Putamen (tissue), 1 donor: Measurements from ENCODE around the gene CNOT10.
A peak's percentile ranks its signal among the peaks of the same experiment; 100 is the strongest.
"Not testable (repeated sequence)": the region's sequence is repeated elsewhere in the genome, so short reads cannot be mapped to it uniquely, and the experiment has no call there.

Source experiments
- DNase-seq: peaks from one replicate; pipeline ENCODE4 v3.0.0-alpha.2; 2016; ENCODE audit warnings: low spot score

The CNOT10 gene

GRCh38 chr3:32696523-32696922 is 11.5 kb downstream of the CNOT10 start:
- no peak for DNase-seq

DNA sequence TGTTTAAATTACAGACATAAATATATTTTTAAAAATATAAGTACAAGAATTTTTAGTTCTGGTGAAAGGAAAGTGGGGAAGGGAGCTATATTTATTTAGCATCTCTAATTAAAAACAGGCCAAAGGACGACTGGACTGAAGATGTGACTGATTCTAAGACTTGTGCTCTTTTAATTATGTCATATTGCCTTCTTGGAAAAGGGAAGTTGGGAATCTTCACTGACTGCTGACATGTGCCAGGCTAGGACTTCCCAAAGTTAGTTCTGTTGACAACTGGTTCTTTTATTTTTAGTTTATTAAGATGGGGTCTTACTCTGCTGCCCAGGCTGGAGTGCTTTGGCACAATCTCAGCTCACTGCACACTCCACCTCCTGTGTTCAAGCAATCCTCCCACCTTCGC is 13.5 kb downstream of the CNOT10 start:
- no peak for DNase-seq

DNA sequence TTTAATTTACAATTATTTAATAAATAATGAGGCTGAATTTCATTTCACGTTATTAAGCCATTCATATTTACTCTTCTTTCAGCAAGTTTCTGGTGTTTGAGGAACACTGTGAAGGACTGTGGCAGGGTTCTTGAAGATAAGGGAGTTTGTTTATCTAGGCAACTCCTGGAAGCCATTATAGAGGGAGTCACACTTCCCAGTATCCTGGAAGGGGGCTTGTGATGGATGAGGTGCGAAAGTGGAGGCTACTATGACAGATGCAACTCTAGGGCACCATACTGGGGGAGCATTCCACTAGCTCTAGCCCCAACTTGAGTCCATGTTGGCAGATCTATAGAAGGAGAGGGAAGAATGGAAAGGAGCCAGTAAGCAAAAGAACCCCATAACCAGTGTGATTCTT is 14.4 kb downstream of the CNOT10 start:
- no peak for DNase-seq

DNA sequence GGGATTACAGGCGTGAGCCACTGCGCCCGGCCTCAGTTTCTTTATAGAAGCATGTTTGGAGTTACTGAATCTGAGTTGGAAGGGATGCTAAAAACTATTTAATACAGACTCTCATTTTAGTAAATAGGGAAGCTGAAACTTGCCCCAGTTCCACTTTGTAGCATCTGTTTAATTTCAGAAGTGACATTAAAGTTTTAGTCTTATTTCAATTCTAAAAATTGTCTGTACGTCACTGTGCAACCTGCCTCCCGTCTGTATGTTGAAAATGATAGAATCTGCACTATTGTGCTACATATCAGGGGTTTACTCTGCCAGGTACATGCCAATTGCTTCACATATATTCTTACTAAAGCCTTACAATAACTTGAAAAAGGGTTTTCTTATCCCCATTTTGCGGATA is 15.3 kb downstream of the CNOT10 start:
- no peak for DNase-seq

DNA sequence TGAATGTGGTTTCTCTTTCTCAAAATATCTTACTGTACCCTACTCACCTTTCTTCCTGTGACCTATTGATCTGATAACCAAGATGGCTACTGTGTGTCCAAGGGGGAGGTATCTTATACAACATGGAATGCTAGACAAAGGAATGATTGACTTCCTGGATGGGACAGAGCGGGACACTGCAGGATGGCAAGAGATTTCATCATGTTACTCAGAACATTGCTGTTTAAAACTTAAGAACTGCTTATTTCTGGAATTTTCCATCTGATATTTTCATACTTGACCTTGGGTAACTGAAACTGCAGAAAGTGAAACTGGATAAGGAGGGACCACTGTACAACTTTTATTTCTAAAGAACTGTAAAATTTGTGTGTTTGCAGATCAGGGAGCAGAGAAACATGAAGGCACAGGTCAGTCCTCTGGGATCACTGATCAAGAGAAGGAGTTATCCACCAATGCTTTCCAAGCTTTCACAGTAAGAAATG is 18.5 kb downstream of the CNOT10 start:
- no peak for DNase-seq

GRCh38 chr3:32705232-32705631 is 20.2 kb downstream of the CNOT10 start:
- no peak for DNase-seq

DNA sequence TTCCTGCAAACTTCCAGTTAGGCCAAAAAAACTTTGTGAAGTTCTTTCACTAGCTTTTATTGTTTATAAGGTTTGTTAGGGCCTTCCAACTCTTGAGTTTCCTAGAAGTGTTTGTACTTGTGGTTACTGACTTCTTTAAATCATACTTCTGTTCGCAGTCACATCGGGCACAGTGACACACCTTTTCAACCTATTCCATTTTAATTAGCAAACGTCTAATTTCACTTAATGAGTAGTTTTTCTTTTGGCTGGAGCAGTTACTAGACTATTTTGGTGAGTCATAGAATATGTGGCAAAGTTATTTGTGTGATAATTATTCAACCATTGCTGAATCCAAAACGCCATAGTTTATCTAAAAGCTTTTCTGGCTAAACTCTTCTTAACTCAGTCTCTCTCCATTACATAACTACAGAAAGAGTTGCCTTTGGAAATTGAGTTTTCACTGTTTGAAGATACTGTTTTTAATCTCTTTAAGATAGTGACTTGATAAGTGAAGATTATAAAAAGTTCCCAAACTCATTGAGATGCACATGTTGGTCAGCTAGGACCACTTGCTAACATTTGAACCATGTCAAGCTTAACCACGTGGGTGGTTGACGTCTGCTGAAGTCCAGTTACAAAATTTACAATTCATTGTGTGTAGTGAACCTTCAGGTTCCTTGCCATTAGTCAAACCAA is 21.5 kb downstream of the CNOT10 start:
- DNase-seq = no peak

GRCh38 chr3:32707026-32707370 is 22.0 kb downstream of the CNOT10 start:
- no peak for DNase-seq

DNA sequence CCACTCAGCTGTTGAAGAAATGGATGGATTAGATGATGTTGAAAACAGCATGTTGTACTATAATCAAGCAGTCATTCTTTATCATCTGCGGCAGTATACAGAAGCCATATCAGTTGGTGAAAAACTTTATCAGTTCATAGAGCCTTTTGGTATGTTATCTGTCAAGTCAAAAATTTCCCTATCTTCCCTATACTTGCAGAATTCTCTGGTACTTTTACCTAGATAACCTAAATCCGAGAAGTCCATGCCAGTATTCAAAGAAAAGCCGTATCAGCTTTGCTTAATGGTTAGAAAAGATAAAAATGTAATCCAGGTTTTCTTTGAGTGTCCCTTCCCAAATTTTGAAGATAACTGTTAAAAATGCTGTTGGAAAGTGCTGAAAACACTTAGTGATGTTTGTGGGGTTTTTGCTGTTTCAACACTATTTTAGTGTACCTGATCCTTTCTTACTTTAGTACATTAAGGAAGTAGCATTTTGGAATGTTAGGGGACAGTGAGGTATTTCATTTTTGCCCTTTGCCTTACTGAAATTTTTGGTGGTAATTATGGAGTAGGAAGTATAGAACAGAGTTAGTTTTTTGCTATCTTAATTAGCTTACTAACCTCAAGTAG is 23.8 kb downstream of the CNOT10 start:
- DNase-seq = no peak

- no peak for DNase-seq
These were observed 24.4 kb downstream of the CNOT10 start for GRCh38 chr3:32709346-32709745.

- no peak for DNase-seq
These were observed 27.6 kb downstream of the CNOT10 start for GRCh38 chr3:32712506-32713055.

- no peak for DNase-seq
These were observed 28.2 kb downstream of the CNOT10 start for GRCh38 chr3:32713181-32713580.

DNA sequence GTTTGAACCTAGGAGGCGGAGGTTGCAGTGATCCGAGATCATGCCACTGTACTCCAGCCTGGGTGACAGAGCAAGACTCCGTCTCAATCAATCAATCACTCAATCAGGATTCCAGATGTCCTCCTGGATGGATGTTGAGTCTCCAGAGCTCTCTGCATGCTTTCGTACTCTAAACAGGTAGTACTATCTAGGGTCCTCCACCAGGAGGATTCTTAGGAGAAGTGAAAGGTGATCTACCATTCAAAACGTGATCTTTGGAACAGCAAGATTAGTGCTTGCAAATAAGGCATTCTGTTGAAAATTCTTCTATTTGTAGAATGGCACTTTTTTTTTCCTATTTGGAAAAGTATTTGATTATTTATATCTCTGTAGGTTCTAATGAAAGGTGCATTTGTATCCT is 34.3 kb downstream of the CNOT10 start:
- DNase-seq = no peak

DNA sequence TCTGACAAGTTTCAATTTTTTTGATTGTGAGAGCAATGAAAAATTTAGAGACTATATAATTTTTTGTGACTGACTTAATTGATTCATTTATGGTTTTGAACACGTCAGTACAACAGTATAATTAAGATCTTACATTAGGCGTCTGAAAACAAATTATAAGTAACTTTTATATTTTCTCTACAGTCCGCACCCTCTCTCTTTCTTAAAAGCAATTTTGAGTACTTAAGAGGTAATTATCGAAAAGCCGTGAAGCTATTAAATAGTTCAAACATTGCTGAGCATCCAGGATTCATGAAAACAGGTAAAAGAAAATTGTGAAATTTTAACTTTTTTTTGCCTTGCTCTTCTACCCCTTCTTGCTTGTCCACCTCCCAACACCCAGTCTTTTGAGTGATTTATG is 34.9 kb downstream of the CNOT10 start:
- no peak for DNase-seq

- no peak for DNase-seq
These were observed 40.7 kb downstream of the CNOT10 start for GRCh38 chr3:32725721-32726120.

DNA sequence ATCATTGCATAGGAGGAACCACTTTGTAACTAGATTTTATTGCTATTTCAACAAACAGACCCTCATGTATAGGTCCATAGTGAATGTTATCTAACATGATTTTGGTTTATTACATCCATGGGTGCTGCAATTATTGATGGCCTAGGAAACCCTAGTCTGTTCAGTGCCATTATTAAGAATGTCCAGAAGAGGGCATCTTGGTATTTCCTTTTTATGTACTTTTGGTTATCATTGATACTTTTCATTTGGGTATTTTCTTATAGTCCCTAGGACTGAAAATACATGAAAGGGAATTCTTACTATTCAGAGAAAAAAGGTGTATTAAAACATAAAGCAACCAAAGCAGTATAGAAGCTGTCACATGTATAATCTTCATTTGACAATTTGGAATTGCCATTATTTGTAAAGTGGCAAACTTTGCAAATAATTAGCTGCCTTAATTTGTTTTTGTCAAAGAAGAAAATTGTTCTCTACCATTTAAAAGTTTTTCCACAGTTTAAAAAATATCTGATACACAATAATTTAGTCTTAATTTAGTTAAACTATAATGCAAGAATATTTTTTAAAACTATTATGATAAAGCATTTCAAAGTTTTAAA is 48.7 kb downstream of the CNOT10 start:
- peak; percentile 13 for DNase-seq

DNA sequence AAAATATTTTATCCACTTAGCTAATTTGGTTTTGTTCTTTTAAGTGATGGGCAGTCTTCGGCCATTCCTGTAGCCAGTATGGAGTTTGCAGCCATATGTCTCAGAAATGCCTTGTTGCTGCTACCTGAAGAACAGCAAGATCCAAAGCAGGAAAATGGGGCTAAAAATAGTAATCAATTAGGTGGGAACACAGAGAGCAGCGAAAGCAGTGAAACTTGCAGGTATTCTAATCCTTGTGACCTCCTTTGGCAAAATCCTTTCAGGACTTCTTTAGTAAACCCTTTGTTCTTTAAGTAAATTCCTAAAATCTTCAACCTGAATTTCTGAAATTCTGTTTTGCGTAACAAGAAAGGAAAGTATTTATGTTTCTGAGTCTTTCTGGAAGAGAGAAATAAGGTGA is 49.8 kb downstream of the CNOT10 start:
- no peak for DNase-seq

GRCh38 chr3:32743470-32743869 is 58.5 kb downstream of the CNOT10 start:
- not testable (repeated sequence) for DNase-seq

DNA sequence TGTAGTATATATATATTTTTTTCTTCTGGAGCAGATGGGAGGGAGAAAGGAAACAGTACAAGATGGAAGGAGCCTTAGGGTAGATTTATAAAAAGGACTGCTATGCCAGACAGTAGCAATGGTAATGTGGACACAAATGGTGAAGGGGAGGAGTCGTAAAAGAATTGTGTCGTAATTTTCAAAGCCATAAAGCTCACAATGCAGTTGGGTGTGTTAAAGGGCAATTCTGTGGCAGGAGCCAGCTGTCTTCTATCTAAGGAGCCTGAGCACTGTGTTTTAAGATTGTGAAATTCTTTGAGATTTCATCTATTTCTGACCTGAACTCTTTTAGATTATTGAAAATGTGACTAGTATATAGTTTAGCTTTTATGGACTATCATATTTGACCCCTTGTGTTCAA is 58.9 kb downstream of the CNOT10 start:
- DNase-seq = no peak

DNA sequence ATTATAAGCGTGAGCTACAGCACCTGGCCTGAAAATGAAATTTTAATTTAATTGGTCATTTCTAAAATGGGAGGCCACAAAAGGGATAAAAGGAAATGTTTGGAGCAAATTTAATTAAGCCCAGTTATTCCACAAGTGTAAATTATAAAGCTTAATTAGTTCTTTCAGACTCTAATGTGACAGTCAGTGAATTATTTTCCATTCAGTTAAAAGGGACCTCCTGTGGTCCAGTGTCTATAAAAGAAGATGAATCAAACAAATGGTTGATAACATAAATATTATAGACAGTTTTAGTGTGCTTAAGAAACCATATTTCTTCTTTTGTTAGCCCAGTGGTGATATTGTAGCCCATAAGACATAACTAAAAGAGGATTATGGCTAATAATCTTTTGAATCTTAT is 66.4 kb downstream of the CNOT10 start:
- no peak for DNase-seq

DNA sequence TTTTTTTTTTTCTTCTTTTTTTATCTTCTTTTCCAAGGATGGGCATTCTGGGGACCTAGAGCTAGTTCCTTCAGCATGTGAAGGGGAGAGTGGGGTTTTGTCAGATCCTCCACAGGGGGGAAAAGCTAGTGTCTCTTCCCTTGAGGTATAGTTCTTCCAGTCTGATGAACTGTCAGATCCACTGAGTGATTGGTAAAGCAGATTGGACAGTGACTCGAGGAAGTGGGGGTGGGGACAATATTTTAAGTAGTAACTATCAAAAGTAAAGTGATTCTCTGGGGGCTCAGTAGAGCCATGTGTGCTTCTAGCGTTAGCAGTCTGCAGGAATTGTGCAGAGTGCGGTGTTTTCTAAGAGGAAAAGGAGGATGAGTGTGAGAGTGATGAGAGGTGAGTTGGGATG is 70.8 kb downstream of the CNOT10 start:
- DNase-seq = no peak

- DNase-seq = no peak
These were observed 72.8 kb downstream of the CNOT10 start for GRCh38 chr3:32757618-32758374.

DNA sequence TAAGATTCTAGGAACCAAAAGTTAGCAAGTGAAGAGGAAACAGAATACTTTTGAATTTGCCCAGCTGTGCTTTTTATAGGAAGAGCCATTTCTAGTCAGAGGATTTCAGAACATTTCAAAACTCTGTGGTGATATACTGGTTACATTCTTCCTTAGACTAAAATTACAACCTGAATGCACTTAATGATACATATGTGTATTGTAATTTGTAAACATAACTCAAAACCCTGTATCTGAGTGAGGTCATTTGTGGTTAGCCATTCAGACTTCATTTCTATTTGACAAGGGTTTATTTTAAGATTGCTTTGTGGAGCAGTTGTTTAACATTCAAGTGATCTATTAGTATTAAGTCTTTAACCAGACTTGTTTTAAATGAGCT is 73.4 kb downstream of the CNOT10 start:
- no peak for DNase-seq
